ENCODE results near the gene OCLN. TPM values are rescaled to one million over a fixed set of nuclear protein-coding genes. Genes with fewer than 3 reads are reported as not detected.
"Not testable (repeated sequence)": the region's sequence is repeated elsewhere in the genome, so short reads cannot be mapped to it uniquely, and the experiment has no call there.

OCLN gene
- total RNA-seq, 1 donor from 2014 or later, result 2.0 TPM

DNA sequence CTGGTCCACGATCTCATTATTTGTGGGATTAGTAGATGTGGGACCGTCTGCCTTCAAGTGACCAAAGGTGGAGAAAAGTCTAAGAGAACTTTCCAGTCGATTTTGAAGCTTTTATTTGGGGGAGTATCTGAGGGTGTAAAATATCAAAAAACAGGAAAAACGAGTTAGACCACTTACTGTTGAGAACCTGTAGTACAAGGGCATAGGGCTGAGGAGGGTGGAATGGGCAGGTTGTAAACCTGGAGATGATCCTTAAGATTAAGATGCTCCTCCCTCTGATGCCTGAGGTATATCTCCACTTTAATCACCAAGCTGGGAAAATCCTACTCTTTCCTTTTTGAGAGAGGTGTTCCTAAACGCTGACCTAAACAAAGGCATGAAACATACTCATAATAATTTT, 35.4 kb downstream of the OCLN start:
- Histone ChIP-seq H3K36me3 (no peaks in the 10 kb centered on the region), H3K4me3 (no peak overlapping the region), H3K9me3 (replicated peaks) (no peaks in the 10 kb centered on the region), H3K27me3 (ENCODE audit: low read depth) (peaks cover 14% of the 10 kb centered on the region), H3K4me1 (no peaks in the 10 kb centered on the region), H3K27ac (replicated peaks) (no peak overlapping the region)
- intact Hi-C loops (cut with micrococcal nuclease), result no loop called here
- TF ChIP-seq, protein P1, sequence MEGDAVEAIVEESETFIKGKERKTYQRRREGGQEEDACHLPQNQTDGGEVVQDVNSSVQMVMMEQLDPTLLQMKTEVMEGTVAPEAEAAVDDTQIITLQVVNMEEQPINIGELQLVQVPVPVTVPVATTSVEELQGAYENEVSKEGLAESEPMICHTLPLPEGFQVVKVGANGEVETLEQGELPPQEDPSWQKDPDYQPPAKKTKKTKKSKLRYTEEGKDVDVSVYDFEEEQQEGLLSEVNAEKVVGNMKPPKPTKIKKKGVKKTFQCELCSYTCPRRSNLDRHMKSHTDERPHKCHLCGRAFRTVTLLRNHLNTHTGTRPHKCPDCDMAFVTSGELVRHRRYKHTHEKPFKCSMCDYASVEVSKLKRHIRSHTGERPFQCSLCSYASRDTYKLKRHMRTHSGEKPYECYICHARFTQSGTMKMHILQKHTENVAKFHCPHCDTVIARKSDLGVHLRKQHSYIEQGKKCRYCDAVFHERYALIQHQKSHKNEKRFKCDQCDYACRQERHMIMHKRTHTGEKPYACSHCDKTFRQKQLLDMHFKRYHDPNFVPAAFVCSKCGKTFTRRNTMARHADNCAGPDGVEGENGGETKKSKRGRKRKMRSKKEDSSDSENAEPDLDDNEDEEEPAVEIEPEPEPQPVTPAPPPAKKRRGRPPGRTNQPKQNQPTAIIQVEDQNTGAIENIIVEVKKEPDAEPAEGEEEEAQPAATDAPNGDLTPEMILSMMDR (IDR thresholded peaks at IDR 0.05; ENCODE audit: borderline replicate concordance), result no peak
- DNase-seq, result no peak

DNA sequence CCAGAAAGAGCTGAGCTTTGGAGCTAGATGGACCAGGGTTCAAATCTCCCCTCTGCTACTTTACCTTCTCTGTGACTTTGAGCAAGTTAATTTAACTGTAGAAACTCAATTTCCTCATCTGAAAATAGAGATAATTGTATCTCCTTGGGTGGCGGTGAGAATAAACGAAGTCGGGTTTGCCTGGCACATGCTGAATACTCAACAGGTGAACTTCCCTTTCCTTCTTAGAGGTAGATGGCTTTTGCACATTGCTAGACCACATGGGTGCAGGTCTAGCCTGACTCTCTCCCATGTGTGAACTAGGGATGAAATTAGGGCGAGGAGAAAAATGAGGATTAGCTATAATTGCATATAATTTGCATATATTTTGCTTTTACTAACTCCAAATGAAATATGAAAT, 36.0 kb downstream of the OCLN start:
- intact Hi-C loops (cut with micrococcal nuclease), result no loop called here

DNA sequence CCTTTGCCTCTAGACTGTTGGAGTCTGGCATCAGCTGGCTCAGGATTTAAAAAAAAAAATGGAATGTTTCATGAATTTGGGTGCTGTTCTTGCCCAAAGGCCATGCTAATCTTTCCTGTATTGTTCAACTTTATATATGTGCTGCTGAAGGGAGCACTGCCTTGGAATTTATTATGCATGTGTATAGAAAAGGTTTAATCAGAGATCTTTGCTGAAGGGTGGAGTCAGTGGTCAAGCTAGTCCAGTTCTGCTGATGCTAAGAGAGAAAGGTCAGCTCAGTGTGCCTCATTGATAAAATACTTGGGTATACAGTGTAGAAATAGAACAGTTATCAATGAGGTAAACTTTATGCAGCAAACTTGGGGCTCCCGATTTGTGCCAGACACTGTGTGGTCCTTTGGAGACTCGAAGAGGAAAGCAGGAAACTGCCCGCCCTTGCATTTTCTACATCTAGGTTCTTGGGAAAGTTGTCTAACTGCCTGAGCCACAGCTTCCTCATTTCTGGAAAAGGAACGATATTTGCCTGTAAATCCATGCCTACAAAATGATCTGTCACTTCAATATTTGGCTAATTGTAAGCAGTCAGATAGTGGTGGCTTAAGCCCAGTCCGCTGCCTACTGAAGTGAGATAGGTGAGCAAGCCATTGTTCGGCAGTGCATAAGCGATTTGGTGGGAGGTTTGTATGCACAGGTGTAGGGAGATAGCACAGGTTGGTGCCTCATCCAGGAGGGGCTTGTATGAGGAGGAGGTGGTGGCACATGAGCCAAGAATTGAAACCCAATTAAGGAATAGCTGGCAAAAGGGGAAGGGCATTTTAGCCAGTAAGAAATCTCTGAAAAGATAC, 38.2 kb downstream of the OCLN start:
- H3K27ac ChIP-seq (replicated peaks), result no peak overlapping the region
- no peaks in the 10 kb centered on the region for H3K36me3 ChIP-seq
- no peak for DNase-seq
- no peaks in the 10 kb centered on the region for H3K4me1 ChIP-seq
- intact Hi-C loops (cut with micrococcal nuclease), result no loop called here
- H3K27me3 ChIP-seq (ENCODE audit: low read depth), result peaks cover 15% of the 10 kb centered on the region
- no peak overlapping the region for H3K4me3 ChIP-seq
- TF ChIP-seq, protein P1 (IDR thresholded peaks at IDR 0.05; ENCODE audit: borderline replicate concordance), result no peak
- no peaks in the 10 kb centered on the region for H3K9me3 ChIP-seq (replicated peaks)

More for the DNA sequence above, 36.0 kb downstream of the OCLN start:
- Histone ChIP-seq H3K27me3 (ENCODE audit: low read depth) (peaks cover 15% of the 10 kb centered on the region), H3K9me3 (replicated peaks) (no peaks in the 10 kb centered on the region), H3K4me3 (no peak overlapping the region), H3K27ac (replicated peaks) (no peak overlapping the region), H3K36me3 (no peaks in the 10 kb centered on the region), H3K4me1 (no peaks in the 10 kb centered on the region)
- TF ChIP-seq, protein P1 (IDR thresholded peaks at IDR 0.05; ENCODE audit: borderline replicate concordance), result no peak
- no peak for DNase-seq

DNA sequence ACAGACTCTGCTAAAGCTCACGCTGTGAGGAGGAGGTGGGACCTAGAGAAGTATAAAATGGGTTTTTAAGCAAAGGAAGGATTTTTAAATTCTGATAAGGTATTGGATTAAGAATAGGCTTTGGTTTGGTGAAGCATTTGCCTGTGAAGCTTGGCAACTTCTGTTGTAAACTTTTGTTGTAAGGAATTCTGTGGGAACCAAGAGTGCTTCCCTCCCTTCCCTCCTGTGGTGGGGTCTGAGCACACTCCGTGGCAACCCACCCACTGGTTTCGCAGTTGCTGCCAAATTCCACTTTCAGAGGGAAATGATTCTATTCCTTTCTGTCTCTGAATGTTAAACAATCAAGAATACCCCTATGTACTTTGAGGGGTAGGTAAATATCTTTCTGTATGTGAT, 38.8 kb downstream of the OCLN start:
- H3K4me1 ChIP-seq, result no peaks in the 10 kb centered on the region
- no peaks in the 10 kb centered on the region for H3K36me3 ChIP-seq
- no peak for DNase-seq
- H3K27ac ChIP-seq (replicated peaks), result no peak overlapping the region
- intact Hi-C loops (cut with micrococcal nuclease), result no loop called here
- H3K27me3 ChIP-seq (ENCODE audit: low read depth), result peaks cover 15% of the 10 kb centered on the region
- TF ChIP-seq, protein P1 (IDR thresholded peaks at IDR 0.05; ENCODE audit: borderline replicate concordance), result no peak
- H3K4me3 ChIP-seq, result no peak overlapping the region
- no peaks in the 10 kb centered on the region for H3K9me3 ChIP-seq (replicated peaks)

DNA sequence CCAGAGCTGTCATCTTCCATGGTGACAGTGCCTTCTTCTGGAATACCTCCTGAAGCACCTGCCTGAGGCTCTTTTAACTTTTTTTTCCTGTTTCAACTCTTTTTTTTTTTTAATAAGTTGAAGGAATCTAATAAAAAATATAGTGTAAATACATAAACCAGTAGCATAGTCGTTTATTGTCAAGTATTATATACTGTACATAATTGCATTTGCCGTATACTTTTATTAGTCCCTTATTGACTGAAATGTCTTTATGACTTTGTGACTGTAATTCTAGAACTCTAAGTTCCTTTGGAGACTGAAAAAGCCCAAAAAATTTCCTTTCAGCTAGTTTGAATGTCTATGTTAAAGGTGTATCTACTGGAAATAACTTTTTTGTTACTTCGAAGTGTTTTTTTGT, 45.3 kb downstream of the OCLN start:
- intact Hi-C loops (cut with micrococcal nuclease); H3K27ac ChIP-seq (replicated peaks); H3K4me1 ChIP-seq; H3K9me3 ChIP-seq (replicated peaks); H3K27me3 ChIP-seq (ENCODE audit: low read depth); H3K4me3 ChIP-seq; DNase-seq; H3K36me3 ChIP-seq: not testable (repeated sequence)

DNA sequence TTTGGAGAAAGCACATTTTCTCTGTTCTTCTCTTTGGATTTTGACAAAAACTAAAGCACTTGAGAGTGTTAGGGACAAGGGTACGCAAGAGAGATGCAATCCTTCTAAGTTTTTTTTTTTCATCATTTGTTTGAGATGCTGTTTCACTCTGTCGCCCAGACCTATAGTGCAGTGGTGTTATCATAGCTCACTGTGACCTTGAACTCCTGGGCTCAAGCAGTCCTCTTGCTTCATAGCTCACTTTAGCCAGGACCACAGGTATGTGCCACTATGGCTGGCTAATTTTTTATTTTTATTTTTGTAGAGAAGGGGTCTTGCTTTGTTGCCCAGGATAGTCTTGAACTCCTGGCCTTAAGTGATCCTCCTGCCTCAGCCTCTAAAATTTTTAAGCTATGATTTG, 46.1 kb downstream of the OCLN start:
- DNase-seq; H3K4me3 ChIP-seq; intact Hi-C loops (cut with micrococcal nuclease); H3K36me3 ChIP-seq; H3K4me1 ChIP-seq; H3K9me3 ChIP-seq (replicated peaks); H3K27me3 ChIP-seq (ENCODE audit: low read depth); H3K27ac ChIP-seq (replicated peaks): not testable (repeated sequence)

DNA sequence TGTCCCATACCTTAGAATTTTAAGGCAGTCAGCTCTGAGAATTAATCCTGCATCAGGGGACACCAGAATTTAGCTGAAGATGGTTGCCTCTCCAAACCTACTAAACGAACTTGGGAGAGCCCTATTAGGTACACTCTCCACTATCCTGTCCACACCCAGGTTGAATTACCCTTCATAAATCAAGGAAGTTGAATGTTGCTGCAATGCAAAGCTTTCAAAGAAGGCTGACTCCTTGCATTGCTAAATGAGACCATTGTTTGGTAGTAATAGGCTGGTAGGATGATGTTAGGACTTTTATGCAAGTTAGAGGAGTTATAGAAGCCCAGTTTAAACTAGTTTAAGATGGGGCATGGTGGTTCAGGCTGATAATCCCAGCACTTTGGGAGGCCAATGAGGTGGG, 48.8 kb downstream of the OCLN start:
- DNase-seq; H3K36me3 ChIP-seq; H3K9me3 ChIP-seq (replicated peaks); H3K27me3 ChIP-seq (ENCODE audit: low read depth); H3K27ac ChIP-seq (replicated peaks); H3K4me3 ChIP-seq; H3K4me1 ChIP-seq; intact Hi-C loops (cut with micrococcal nuclease): not testable (repeated sequence)

DNA sequence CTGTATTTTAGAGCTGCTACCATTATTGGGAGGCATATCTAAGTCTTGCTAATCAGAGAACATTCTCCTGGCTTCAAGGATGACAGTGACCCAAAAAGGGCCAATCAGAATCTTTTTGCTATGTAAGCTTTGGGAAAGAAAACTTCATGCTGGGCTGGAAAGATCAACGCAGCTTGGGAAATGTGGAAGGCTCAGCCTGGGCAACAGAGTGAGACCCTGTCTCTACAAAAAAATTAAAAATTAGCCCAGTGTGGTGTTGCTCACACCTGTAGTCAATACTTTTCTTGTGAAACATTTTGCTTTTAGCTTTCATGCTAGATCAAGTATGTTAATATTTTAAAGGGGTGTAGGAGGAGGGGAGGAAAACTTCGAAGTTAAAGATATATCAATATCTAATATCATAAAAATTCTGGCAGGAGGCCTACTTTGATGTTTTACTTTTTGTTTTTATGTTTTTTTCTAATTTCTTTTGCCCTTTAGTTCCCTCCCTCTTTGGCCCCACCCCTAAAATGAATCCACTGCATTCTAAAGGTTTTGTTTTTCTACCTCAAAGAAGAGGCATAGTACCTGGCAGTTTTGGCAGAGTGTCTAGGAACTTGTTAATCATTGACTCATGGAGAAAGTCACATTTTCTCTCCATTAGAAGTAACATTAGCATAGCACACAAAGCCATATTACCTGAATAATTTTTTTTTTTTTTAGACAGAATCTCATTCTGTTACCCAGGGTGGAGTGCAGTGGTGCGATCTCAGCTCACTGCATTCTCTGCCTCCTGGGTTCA, 50.4 kb downstream of the OCLN start:
- intact Hi-C loops (cut with micrococcal nuclease); DNase-seq; H3K4me1 ChIP-seq; H3K4me3 ChIP-seq; H3K36me3 ChIP-seq; H3K9me3 ChIP-seq (replicated peaks); H3K27ac ChIP-seq (replicated peaks); H3K27me3 ChIP-seq (ENCODE audit: low read depth): not testable (repeated sequence)

DNA sequence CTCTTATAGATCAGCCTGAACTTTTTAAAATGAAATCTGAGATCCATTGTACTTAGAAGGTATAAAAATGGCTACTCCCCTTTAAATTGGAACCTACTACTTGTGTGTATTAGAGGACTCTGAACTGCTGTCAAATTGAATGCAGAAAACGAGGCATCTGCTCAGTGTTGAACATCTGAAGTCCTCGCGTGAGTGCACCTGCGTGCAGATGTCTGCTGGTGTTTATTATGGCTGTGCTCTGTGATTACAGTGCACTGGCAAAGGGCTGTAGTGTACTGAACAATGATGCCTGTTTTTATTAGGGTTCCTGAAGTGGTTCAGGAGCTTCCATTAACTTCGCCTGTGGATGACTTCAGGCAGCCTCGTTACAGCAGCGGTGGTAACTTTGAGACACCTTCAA, 52.0 kb downstream of the OCLN start:
- H3K36me3 ChIP-seq; H3K4me1 ChIP-seq; H3K9me3 ChIP-seq (replicated peaks); H3K4me3 ChIP-seq; H3K27me3 ChIP-seq (ENCODE audit: low read depth); H3K27ac ChIP-seq (replicated peaks); DNase-seq; intact Hi-C loops (cut with micrococcal nuclease): not testable (repeated sequence)
